GM12878 (cell line): ENCODE results near the gene PACS2. TPM values are rescaled to one million over a fixed set of nuclear protein-coding genes. Genes with fewer than 3 reads are reported as not detected.

Source experiments
- ATAC-seq: fragments of 200-7000 bp; cut with Tn5 transposase; 3 replicates; pipeline ENCODE4 v1.9.1; 2020; ENCODE audit warnings: mild to moderate bottlenecking, moderate library complexity
- BruUV-seq: library from RNA; stranded (reverse); fragments of 400-500 nt; replicated peaks from 2 replicates; lab custom pipeline; 2021; lab: Mats Ljungman, UMichigan
- CTCF ChIA-PET: fragments of 300-600 bp; sonication (Branson Sonifier 250); formaldehyde crosslinking; extraction: SDS; loops from one replicate; lab custom pipeline; 2021; ENCODE audit warnings: inconsistent platforms; lab: Yijun Ruan, JAX
- POLR2A ChIA-PET: fragments of 350-600 bp; formaldehyde crosslinking; extraction: SDS; loops from one replicate; lab custom pipeline; 2021; ENCODE audit warnings: inconsistent platforms; lab: Charles Lee
- RAD21 ChIA-PET: fragments of 300-600 bp; sonication (Branson Sonifier 250); formaldehyde crosslinking; loops from one replicate; lab custom pipeline; 2023; ENCODE audit warnings: antibody characterized with exemption; ENCODE audit not compliant: unreplicated experiment; lab: Charles Lee
- SMC1A ChIA-PET: fragments of 300-600 bp; sonication (Branson Sonifier 250); formaldehyde crosslinking; loops from one replicate; lab custom pipeline; 2023; ENCODE audit not compliant: unreplicated experiment, uncharacterized antibody; lab: Charles Lee
- DNase-seq: peaks from one replicate; pipeline ENCODE4 v3.0.0-alpha.2; 2011; ENCODE audit warnings: low read depth, low spot score
- FAIRE-seq: peaks from 3 replicates; lab custom pipeline; 2011; peaks lifted over from hg19 to GRCh38; lab: Jason Lieb, UNC
- H2AFZ ChIP-seq: 2 replicates; pipeline ENCODE4 v1.6.0; 2011; ENCODE audit warnings: low read depth, low read length, control low read depth; ENCODE audit not compliant: control insufficient read depth
- H3K27ac ChIP-seq: 2 replicates; pipeline ENCODE4 v1.5.1; 2011; ENCODE audit warnings: control low read depth; ENCODE audit not compliant: control insufficient read depth, insufficient read depth
- H3K27me3 ChIP-seq, 2 experiments: replicated peaks in 1 of 2; 2 replicates each; pipeline versions ENCODE4 v1.6.0 to v1.6.1; 2011; ENCODE audit warnings: low read length in 1 of 2; ENCODE audit not compliant: control insufficient read depth in 2 of 2, insufficient read depth in 2 of 2
- H3K36me3 ChIP-seq, 2 experiments: 2 replicates each; pipeline ENCODE4 v1.5.1; 2011; ENCODE audit warnings: low read length in 1 of 2; ENCODE audit not compliant: control insufficient read depth in 2 of 2, insufficient read depth in 2 of 2
- H3K4me1 ChIP-seq: 2 replicates; pipeline ENCODE4 v1.6.1; 2011; ENCODE audit warnings: mild to moderate bottlenecking, low read length, moderate library complexity, mixed read lengths; ENCODE audit not compliant: control insufficient read depth, insufficient read depth
- H3K4me2 ChIP-seq: 2 replicates; pipeline ENCODE4 v1.6.0; 2011; ENCODE audit warnings: control low read depth; ENCODE audit not compliant: control insufficient read depth, insufficient read depth
- H3K4me3 ChIP-seq: fragments of 200-600 bp; sonication (generic); 2 replicates; pipeline ENCODE4 v1.5.1; 2016
- H3K79me2 ChIP-seq: 2 replicates; pipeline ENCODE4 v1.6.0; 2011; ENCODE audit warnings: low read length; ENCODE audit not compliant: control insufficient read depth, insufficient read depth
- H3K9ac ChIP-seq: 2 replicates; pipeline ENCODE4 v1.8.0; 2011; ENCODE audit warnings: low read length, control low read depth, mixed read lengths; ENCODE audit not compliant: control insufficient read depth, insufficient read depth
- H3K9me3 ChIP-seq: replicated peaks from 3 replicates; pipeline ENCODE4 v1.5.1; 2011; ENCODE audit warnings: mild to moderate bottlenecking, low read length; ENCODE audit not compliant: control insufficient read depth, insufficient read depth
- H4K20me1 ChIP-seq: 2 replicates; pipeline ENCODE4 v1.6.0; 2011; ENCODE audit not compliant: control insufficient read depth, insufficient read depth
- CBX3 ChIP-seq: fragments of 200-600 bp; sonication (generic); IDR thresholded peaks from 2 replicates; pipeline ENCODE4 v1.6.1; 2016; ENCODE audit warnings: low read depth, borderline replicate concordance
- IKZF2 ChIP-seq, 2 experiments: fragments of 450-650 bp; IDR thresholded peaks; 2 replicates each; pipeline ENCODE4 v1.6.1; 2017; ENCODE audit warnings: mild to moderate bottlenecking in 2 of 2, moderate library complexity in 2 of 2
- MEF2B ChIP-seq: fragments of 450-650 bp; IDR thresholded peaks from 2 replicates; pipeline ENCODE4 v1.6.1; 2018; ENCODE audit warnings: mild to moderate bottlenecking, moderate library complexity; ENCODE audit not compliant: partially characterized antibody, poor library complexity, severe bottlenecking
- MTA3 ChIP-seq: IDR thresholded peaks from 2 replicates; pipeline ENCODE4 v1.6.1; 2012; ENCODE audit warnings: low read length, inconsistent platforms, borderline replicate concordance
- WGBS: methylation state at CpG from one replicate; pipeline ENCODE4 v1.1.6; 2016; ENCODE audit warnings: low lambda C conversion rate; ENCODE audit not compliant: insufficient replicate concordance, insufficient coverage; ENCODE audit errors: missing lambda C conversion rate; 5-methylcytosine and 5-hydroxymethylcytosine counted together
- in situ Hi-C: fragments of 300-500 bp; cut with MboI; formaldehyde crosslinking; loops from 9 replicates; pipeline ENCODE4 v1.14.3; 2018; ENCODE audit warnings: mixed read lengths
- intact Hi-C: fragments of 100-400 bp; cut with micrococcal nuclease; formaldehyde crosslinking; loops from one replicate; pipeline ENCODE4 v1.14.2; 2022; ENCODE audit not compliant: unreplicated experiment
- polyA plus RNA-seq, 11 experiments: library from polyadenylated mRNA; depleted of rRNA in 4 of 11; unstranded in 6 of 11; stranded (reverse) in 5 of 11; fragments of >200 nt; fragmentation: Nextera tagmentation in 4 of 11; fragmentation: Illumina TruSeq in 1 of 11; extraction: Ambion mirVana in 4 of 11; extraction: Trizol in 1 of 11; gene quantifications; 1 replicate in 1 of 11; 2 replicates in 10 of 11; pipeline versions ENCODE4 v1.2.1 to v1.2.3, GENCODE V29; 2011 to 2016; ENCODE audit warnings: inconsistent platforms in 2 of 11, missing spikeins in 2 of 11, low read depth in 1 of 11
- total RNA-seq, 4 experiments: library from RNA; depleted of rRNA in 3 of 4; stranded (reverse); fragments of >200 nt in 3 of 4; fragmentation: Illumina TruSeq in 1 of 4; extraction: Trizol in 1 of 4; gene quantifications; 2 replicates each; pipeline versions ENCODE4 v1.2.1 to v1.2.3, GENCODE V29; 2013 to 2021
- TF ChIP-seq, protein P1 (sequence below): fragments of 450-650 bp; IDR thresholded peaks from 2 replicates; pipeline ENCODE4 v1.6.1; 2017; ENCODE audit warnings: mild to moderate bottlenecking
- TF ChIP-seq, protein P2 (sequence below): fragments of 150-350 bp; IDR thresholded peaks from 2 replicates; pipeline ENCODE4 v1.6.1; 2016; ENCODE audit warnings: low read depth, low read length
- TF ChIP-seq, protein P3 (sequence below): IDR thresholded peaks from 2 replicates; pipeline ENCODE4 v1.6.1; 2012; ENCODE audit warnings: low read depth, low read length, improper control_type of control experiment

PACS2 gene
- total and polyA plus RNA-seq, 10 of the 15 experiments (the other 5 are each of a cell fraction or from before 2014, with no cell fraction given) = 0.21 to 37.3 (median 9.4) TPM

- H3K27ac ChIP-seq = no peak overlapping the region
- FAIRE-seq = no peak
- H3K9ac ChIP-seq = no peak overlapping the region
- H2AFZ ChIP-seq = no peak overlapping the region
- no peaks in the 10 kb centered on the region for H3K9me3 ChIP-seq
- H3K4me3 ChIP-seq = no peak overlapping the region
- 78% methylated on average over 9 of the region's 9 CpGs for WGBS
- POLR2A ChIA-PET = no interaction called here
- no peaks in the 10 kb centered on the region for H4K20me1 ChIP-seq
- no peaks in the 10 kb centered on the region for H3K27me3 ChIP-seq
- TF ChIP-seq, protein P1, sequence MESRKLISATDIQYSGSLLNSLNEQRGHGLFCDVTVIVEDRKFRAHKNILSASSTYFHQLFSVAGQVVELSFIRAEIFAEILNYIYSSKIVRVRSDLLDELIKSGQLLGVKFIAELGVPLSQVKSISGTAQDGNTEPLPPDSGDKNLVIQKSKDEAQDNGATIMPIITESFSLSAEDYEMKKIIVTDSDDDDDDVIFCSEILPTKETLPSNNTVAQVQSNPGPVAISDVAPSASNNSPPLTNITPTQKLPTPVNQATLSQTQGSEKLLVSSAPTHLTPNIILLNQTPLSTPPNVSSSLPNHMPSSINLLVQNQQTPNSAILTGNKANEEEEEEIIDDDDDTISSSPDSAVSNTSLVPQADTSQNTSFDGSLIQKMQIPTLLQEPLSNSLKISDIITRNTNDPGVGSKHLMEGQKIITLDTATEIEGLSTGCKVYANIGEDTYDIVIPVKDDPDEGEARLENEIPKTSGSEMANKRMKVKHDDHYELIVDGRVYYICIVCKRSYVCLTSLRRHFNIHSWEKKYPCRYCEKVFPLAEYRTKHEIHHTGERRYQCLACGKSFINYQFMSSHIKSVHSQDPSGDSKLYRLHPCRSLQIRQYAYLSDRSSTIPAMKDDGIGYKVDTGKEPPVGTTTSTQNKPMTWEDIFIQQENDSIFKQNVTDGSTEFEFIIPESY = no peak
- TF ChIP-seq IKZF2 (IDR thresholded peaks at IDR 0.05) (no peak), MTA3 (no peak), CBX3 (no peak), MEF2B (no peak)
- TF ChIP-seq, protein P2, sequence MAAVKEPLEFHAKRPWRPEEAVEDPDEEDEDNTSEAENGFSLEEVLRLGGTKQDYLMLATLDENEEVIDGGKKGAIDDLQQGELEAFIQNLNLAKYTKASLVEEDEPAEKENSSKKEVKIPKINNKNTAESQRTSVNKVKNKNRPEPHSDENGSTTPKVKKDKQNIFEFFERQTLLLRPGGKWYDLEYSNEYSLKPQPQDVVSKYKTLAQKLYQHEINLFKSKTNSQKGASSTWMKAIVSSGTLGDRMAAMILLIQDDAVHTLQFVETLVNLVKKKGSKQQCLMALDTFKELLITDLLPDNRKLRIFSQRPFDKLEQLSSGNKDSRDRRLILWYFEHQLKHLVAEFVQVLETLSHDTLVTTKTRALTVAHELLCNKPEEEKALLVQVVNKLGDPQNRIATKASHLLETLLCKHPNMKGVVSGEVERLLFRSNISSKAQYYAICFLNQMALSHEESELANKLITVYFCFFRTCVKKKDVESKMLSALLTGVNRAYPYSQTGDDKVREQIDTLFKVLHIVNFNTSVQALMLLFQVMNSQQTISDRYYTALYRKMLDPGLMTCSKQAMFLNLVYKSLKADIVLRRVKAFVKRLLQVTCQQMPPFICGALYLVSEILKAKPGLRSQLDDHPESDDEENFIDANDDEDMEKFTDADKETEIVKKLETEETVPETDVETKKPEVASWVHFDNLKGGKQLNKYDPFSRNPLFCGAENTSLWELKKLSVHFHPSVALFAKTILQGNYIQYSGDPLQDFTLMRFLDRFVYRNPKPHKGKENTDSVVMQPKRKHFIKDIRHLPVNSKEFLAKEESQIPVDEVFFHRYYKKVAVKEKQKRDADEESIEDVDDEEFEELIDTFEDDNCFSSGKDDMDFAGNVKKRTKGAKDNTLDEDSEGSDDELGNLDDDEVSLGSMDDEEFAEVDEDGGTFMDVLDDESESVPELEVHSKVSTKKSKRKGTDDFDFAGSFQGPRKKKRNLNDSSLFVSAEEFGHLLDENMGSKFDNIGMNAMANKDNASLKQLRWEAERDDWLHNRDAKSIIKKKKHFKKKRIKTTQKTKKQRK = no peak
- TF ChIP-seq, protein P3, sequence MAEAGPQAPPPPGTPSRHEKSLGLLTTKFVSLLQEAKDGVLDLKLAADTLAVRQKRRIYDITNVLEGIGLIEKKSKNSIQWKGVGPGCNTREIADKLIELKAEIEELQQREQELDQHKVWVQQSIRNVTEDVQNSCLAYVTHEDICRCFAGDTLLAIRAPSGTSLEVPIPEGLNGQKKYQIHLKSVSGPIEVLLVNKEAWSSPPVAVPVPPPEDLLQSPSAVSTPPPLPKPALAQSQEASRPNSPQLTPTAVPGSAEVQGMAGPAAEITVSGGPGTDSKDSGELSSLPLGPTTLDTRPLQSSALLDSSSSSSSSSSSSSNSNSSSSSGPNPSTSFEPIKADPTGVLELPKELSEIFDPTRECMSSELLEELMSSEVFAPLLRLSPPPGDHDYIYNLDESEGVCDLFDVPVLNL = no peak
- no peak for DNase-seq
- H3K4me2 ChIP-seq = no peak overlapping the region
- in situ Hi-C loops (no loop called here), intact Hi-C loops (no loop called here)
- CTCF ChIA-PET = no interaction called here
- no peaks in the 10 kb centered on the region for H3K79me2 ChIP-seq
- RAD21 ChIA-PET = no interaction called here
- BruUV-seq = no TSS peak
- SMC1A ChIA-PET = no interaction called here
- peaks cover 3% of the 10 kb centered on the region; the same call in 1 of the 2 replicates for H3K4me1 ChIP-seq
- ATAC-seq = no peak
- H3K36me3 ChIP-seq = no peaks in the 10 kb centered on the region
Observed at GRCh38 chr14:105326568-105326867, 12.0 kb downstream of the PACS2 start.
